ENCODE results near the gene VPS11.

Gene VPS11

DNA sequence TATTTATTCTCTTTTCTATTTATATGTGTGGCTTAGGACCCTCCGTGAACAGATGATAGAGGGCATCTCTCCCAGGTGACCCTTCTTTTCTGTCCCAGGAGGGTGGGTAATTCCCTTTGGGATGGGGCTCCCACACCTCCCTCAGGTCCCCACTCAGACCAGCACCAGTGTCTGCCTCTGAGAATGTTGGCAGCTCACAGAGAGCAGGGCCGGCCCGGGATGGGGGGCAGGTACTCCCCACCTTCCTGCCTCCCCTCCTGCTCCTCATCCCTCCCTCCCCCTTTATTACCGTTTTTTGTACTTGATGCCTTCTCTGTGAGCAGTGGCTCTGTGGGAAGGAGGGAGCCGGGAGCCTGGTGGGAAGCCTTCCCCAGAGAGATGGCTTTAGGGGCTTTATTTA is 49.0 kb downstream of the VPS11 start:
- no peak for DNase-seq
- peaks cover 2% of the 10 kb centered on the region for H3K79me2 ChIP-seq (ENCODE audit: low read length)
- H3K4me2 ChIP-seq (ENCODE audit: low read depth, low read length): no peak overlapping the region
- H3K4me3 ChIP-seq (ENCODE audit: low read length): no peak overlapping the region
- H3K4me1 ChIP-seq (ENCODE audit: low read length): peaks cover 6% of the 10 kb centered on the region; the same call in 1 of the 2 replicates
- peaks cover 7% of the 10 kb centered on the region; the same call in 1 of the 2 replicates for H3K36me3 ChIP-seq (replicated peaks; ENCODE audit: insufficient read depth, low read length)
- no peaks in the 10 kb centered on the region for H3K9me3 ChIP-seq (replicated peaks; ENCODE audit: insufficient read depth, low read length)
- H3K9ac ChIP-seq (ENCODE audit: low read length): no peak overlapping the region
- H3K9me2 ChIP-seq (replicated peaks; ENCODE audit: insufficient read depth, low read length): no peaks in the 10 kb centered on the region
- TF ChIP-seq EZH2 (optimal IDR thresholded peaks at IDR 0.05; ENCODE audit: low read depth, low read length): no peak
- no peak for TF ChIP-seq EZH2phosphoT487 (IDR thresholded peaks at IDR 0.05; ENCODE audit: low read length)
- no peak for TF ChIP-seq CTCF (IDR thresholded peaks at IDR 0.05; ENCODE audit: low read length)
- H3F3A ChIP-seq (ENCODE audit: insufficient read depth, low read length): peaks cover 12% of the 10 kb centered on the region; the same call in 1 of the 2 replicates
- no peaks in the 10 kb centered on the region for H4K20me1 ChIP-seq (ENCODE audit: insufficient read depth, low read length)
- H3K27me3 ChIP-seq (replicated peaks; ENCODE audit: insufficient read depth, low read length): no peaks in the 10 kb centered on the region
- no peak overlapping the region for H2AFZ ChIP-seq (ENCODE audit: low read length)
- no peak overlapping the region for H3K27ac ChIP-seq (ENCODE audit: low read length)

GRCh38 chr11:119117004-119117706 is 49.5 kb downstream of the VPS11 start:
- peaks cover 7% of the 10 kb centered on the region; the same call in 1 of the 2 replicates for H3K4me1 ChIP-seq (ENCODE audit: low read length)
- no peak for DNase-seq
- no peak overlapping the region for H3K4me2 ChIP-seq (ENCODE audit: low read depth, low read length)
- H3F3A ChIP-seq (ENCODE audit: insufficient read depth, low read length): peaks cover 16% of the 10 kb centered on the region
- TF ChIP-seq EZH2phosphoT487 (IDR thresholded peaks at IDR 0.05; ENCODE audit: low read length): no peak
- TF ChIP-seq CTCF (IDR thresholded peaks at IDR 0.05; ENCODE audit: low read length): no peak
- no peak for TF ChIP-seq EZH2 (optimal IDR thresholded peaks at IDR 0.05; ENCODE audit: low read depth, low read length)
- no peak overlapping the region for H2AFZ ChIP-seq (ENCODE audit: low read length)
- H3K4me3 ChIP-seq (ENCODE audit: low read length): no peak overlapping the region
- no peak overlapping the region for H3K27ac ChIP-seq (ENCODE audit: low read length)
- H3K79me2 ChIP-seq (ENCODE audit: low read length): peaks cover 7% of the 10 kb centered on the region
- no peaks in the 10 kb centered on the region for H3K27me3 ChIP-seq (replicated peaks; ENCODE audit: insufficient read depth, low read length)
- no peaks in the 10 kb centered on the region for H4K20me1 ChIP-seq (ENCODE audit: insufficient read depth, low read length)
- H3K36me3 ChIP-seq (replicated peaks; ENCODE audit: insufficient read depth, low read length): peaks cover 4% of the 10 kb centered on the region; the same call in 1 of the 2 replicates
- H3K9me3 ChIP-seq (replicated peaks; ENCODE audit: insufficient read depth, low read length): no peaks in the 10 kb centered on the region
- H3K9me2 ChIP-seq (replicated peaks; ENCODE audit: insufficient read depth, low read length): no peaks in the 10 kb centered on the region
- no peak overlapping the region for H3K9ac ChIP-seq (ENCODE audit: low read length)

DNA sequence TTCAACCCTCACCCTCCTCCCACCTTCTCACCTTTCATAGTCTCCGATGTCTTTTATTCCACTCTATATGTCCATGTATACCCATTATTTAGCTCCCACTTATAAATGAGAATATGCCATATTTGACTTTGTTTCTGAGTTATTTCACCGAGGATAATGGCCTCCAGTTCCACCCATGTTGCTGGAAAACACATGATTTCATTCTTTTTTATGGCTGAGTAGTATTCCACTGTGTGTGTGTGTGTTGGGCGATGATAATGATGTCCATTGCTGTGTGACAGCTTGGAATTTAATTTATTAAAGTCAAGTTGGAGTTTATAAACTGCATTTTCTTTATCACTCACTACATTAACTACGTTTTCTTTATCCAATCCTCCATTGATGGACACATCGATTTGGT is 50.6 kb downstream of the VPS11 start:
- H3K9me2 ChIP-seq (replicated peaks; ENCODE audit: insufficient read depth, low read length): no peaks in the 10 kb centered on the region
- H3K4me3 ChIP-seq (ENCODE audit: low read length): no peak overlapping the region
- peaks cover 16% of the 10 kb centered on the region for H3F3A ChIP-seq (ENCODE audit: insufficient read depth, low read length)
- peaks cover 11% of the 10 kb centered on the region; the same call in 1 of the 2 replicates for H3K4me1 ChIP-seq (ENCODE audit: low read length)
- H3K27me3 ChIP-seq (replicated peaks; ENCODE audit: insufficient read depth, low read length): no peaks in the 10 kb centered on the region
- no peak overlapping the region for H3K4me2 ChIP-seq (ENCODE audit: low read depth, low read length)
- H3K36me3 ChIP-seq (replicated peaks; ENCODE audit: insufficient read depth, low read length): peaks cover 4% of the 10 kb centered on the region; the same call in 1 of the 2 replicates
- no peak for DNase-seq
- H3K79me2 ChIP-seq (ENCODE audit: low read length): peaks cover 18% of the 10 kb centered on the region
- no peaks in the 10 kb centered on the region for H3K9me3 ChIP-seq (replicated peaks; ENCODE audit: insufficient read depth, low read length)
- H4K20me1 ChIP-seq (ENCODE audit: insufficient read depth, low read length): no peaks in the 10 kb centered on the region
- no peak overlapping the region for H2AFZ ChIP-seq (ENCODE audit: low read length)
- no peak overlapping the region for H3K27ac ChIP-seq (ENCODE audit: low read length)
- H3K9ac ChIP-seq (ENCODE audit: low read length): no peak overlapping the region
- TF ChIP-seq EZH2phosphoT487 (IDR thresholded peaks at IDR 0.05; ENCODE audit: low read length): no peak
- no peak for TF ChIP-seq EZH2 (optimal IDR thresholded peaks at IDR 0.05; ENCODE audit: low read depth, low read length)
- no peak for TF ChIP-seq CTCF (IDR thresholded peaks at IDR 0.05; ENCODE audit: low read length)

Measured in MM.1S (cell line).